NCI-H2081 treated with DMSO at 0.1 percent for 48 hours (cell line): Measurements from ENCODE around the gene SETD2.

Experiments
- DNase-seq: peaks from one replicate; lab custom pipeline; 2025; lab: John Stamatoyannopoulos, UW

Gene SETD2

DNA sequence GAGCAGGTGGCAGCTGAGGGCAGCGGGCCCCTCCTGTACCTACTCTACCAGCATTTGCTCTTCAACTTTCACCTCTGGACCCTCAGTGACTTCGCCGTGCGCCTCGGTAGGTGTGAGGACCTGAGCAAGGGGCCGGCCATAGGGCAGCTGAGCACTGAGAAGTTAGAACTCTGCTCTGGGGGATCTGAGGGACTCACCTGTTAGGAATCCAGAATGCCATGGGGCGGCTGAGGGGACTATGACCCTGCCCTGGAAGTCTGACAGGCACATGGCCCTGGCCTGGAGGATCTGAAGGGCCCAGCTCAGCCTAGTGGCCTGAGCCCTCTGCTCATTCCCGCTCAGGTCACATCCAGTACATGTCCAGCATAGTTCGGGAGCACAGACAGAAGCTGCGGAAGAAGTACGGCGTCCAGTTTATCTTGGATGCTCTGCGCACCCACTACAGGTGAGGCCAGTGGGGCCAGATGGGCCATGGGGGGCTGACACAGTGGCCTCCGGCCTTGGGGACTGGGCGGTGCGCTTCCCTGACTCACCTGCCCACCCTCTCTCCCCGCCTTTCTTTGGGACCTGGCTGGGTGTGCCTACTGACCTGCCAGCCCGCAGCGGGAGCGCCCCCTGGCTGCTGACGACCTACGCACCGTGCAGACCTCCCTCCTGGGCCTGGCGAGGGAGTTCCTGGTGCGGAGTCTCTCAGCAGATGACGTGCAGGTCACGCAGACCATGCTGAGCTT is 165.6 kb downstream of the SETD2 start:
- no peak for DNase-seq

DNA sequence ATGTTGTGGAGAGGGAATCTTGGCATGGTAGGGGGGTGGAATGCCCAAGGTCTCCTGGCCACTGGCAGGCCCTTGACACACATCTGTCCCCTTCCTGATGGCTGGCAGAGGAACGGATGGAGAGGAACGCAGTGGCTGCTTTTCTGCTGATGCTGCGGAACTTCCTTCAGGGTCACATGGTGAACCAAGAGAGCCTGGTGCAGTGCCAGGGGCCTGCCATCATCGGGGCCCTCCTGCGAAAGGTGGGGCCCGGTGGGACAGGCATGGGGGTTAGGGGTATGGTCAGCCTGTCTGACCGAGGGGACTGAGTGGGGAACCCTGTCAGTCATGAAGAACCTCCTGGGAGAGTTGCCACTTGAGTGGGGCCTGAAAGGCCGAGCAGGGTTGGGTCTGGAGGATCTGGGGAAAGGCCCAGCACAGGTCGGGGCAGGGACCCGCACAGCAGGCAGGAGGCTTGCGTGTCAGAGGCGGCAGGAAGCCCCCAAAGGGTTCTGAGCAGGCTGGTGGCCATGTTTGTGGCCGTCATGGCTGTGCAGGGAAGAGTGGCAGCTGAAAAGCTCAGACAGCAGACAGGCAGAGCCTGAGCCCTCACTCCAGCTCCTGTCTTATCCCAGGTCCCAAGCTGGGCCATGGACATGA is 166.3 kb downstream of the SETD2 start:
- DNase-seq, result no peak

GRCh38 chr3:46996689-46997452 is 167.0 kb downstream of the SETD2 start:
- DNase-seq, result no peak

- DNase-seq, result no peak
Observed at GRCh38 chr3:46995901-46996562, 167.9 kb downstream of the SETD2 start.

- no peak for DNase-seq
Observed at GRCh38 chr3:46994801-46995731, 168.8 kb downstream of the SETD2 start.

DNA sequence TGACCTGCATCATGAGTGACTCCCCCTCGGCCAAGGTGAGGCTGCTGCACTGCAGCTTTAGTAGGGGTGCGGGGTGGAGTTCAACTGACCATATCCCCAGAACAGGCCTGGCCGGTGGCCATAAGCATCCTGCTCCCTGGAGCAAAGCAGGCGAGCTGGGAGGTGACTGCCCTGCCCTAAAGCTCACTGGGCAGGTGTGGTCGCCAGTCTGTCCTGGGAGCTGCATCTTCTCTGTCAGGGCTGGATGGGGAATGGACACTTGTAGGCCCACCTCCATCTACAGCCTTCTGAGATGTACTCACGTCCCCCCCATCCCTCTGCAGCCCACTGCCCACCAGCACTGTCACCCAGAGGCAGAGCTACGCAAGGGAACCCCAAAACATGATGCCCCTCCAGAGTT is 169.9 kb downstream of the SETD2 start:
- no peak for DNase-seq

DNA sequence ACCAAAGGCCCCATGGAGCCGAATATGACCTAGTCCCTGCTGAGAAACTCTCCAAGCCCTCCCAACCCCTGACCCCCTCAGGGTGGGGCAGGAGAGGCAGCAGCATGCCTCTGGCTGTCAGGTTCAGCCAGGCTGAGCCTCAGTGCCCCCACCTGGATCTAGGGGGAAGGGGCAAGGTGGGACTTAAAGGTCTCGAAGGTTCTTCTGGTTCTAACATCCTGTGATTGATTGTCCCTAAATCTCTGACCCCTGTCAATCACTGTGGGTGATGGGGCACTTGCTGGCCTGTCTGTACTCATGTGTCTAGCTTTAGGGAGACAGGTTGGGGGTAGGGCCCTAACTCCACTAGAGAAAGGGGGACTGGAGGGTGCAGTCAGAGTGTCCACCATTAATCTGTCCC is 170.6 kb downstream of the SETD2 start:
- no peak for DNase-seq

- no peak for DNase-seq
Observed at GRCh38 chr3:46992231-46992630, 171.7 kb downstream of the SETD2 start.

DNA sequence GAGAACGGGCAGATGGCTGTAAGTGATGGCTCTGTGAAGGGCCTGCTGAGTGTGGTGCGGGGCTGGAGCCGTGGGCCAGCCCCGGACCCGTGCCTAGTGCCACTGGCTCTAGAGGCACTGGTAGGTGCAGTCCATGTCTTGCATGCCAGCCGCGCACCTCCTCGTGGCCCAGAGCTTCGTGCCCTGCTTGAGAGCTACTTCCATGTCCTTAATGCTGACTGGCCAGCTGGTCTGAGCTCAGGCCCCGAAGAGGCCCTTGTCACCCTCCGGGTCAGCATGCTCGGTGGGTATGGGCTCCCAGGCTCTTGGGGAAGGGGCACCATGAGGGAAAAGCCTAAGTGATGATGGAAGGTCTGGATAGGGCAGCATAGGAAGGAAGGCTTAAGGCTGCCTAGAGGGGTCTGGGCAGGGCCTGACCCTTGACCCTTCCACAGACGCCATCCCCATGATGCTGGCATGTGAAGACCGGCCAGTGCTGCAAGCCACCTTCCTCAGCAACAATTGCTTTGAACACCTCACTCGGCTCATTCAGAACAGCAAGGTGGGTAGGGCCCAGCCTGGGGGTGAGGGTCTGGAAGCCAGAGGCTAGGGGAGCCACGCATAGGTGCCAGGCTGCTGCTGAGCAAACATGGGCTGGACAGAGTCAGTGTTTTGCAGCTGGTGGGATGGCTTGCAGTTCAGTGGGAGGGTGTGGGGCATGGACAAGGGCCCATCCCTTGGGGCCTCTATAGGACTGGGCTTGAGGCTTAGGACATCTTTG is 172.3 kb downstream of the SETD2 start:
- no peak for DNase-seq

- no peak for DNase-seq
Observed at GRCh38 chr3:46990573-46991374, 173.1 kb downstream of the SETD2 start.

DNA sequence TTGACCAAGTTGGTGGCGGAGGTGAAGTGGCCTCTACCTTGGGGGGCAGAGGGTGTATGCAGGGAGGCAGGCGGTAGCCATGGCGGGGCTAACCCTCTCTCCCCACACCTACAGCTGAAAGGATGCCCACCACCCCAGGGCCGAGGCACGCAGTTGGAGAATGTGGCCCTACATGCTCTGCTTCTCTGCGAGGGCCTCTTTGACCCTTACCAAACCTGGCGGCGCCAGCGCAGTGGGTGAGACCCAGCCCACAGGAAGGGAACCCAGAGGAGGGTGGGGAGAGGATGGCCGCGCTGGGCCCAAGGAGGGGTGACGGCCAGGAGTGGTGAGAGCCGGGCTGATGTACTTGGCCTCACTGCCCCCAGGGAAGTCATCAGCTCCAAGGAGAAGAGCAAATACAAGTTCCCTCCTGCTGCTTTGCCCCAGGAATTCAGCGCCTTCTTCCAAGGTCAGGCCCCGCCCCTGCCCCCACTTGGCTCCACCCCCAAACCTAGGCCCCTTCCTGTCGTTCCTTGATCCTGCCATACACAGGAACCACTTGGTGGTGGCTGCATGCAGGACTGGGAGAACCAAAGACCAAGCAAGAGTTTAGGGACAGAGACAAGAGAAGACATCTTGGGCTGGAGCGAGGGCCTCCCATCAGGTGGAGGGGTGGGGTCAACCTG is 174.6 kb downstream of the SETD2 start:
- DNase-seq, result no peak

- DNase-seq, result no peak
Observed at GRCh38 chr3:46988616-46989015, 175.3 kb downstream of the SETD2 start.

- no peak for DNase-seq
Observed at GRCh38 chr3:46987743-46988401, 176.0 kb downstream of the SETD2 start.

DNA sequence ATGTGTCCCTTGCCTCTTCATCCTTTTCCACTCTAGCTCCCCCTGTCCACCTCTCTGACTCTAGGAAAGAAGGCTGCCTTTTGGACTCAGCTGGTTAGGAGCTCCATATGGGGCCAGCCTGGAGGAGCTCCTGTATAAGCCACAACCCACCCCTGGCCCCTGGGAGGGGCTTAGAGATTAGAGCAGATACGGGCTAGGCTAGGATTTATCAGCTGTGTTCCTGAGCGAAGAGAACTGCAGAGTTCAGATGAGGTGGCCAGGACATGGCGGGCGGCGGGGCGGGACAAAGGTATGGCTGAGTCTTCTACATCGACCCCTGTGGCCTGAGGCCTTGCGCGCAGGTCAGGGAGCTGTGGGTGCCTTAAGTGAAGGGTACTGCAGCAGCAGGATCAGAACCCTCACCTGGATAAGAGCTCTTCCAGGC is 176.6 kb downstream of the SETD2 start:
- DNase-seq, result no peak

DNA sequence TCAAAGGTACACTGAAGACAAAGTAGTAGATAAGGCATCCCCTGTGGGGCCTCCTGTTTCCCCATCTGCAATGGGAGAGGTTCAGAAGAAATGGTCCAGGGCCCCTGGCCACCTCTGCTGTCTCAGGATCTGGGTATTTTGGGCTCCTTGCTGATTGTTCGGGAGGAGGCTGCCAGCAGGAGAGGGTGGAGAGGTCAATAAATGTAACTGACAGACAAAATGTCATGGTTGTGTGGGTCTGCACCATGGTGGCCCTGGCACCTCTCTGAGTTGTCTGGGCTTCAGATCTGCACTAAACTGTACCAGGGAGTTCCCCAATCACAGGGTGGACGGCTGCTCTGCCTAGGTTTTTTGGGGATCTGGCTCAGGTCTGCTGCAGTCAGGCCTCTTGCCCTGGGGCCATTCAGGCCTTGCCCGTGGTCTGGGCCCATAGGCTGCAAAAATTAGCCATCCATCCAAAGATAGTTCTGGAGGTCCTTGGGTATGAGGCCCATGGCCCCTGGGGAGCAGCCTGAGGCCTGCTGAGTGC is 177.1 kb downstream of the SETD2 start:
- DNase-seq, result no peak

DNA sequence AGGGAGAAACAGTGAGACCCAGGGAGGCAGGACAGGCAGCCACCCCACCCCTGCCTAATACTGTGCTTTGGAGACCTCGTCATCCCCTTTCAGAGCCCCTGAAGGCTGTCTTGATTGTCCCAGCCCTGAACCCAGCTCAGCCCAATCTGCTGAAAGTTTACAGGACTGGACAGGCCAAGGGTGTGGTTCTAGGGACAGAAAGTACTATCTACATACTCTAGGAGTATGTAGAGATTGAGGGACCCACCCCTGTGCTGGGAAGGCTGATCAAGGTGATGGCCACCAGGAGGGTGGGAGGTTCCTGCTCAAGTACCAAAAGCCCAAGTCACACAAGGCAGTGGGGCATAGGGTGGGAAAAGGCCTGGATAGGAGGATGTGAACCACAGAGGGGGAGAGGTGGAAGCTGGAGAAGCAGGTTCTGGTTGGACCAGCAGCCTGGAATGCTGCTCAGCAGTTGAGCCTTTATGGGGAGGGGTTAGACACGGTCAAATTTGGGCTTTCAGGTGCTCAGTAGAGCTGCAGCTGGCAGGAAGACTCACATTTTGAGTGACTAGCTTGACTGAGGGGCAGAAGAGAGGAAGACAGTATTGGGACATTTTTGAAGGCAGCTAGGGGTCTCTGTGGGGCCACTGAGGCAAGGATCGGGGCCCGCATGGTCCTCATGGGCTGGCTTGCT is 177.7 kb downstream of the SETD2 start:
- DNase-seq, result no peak

DNA sequence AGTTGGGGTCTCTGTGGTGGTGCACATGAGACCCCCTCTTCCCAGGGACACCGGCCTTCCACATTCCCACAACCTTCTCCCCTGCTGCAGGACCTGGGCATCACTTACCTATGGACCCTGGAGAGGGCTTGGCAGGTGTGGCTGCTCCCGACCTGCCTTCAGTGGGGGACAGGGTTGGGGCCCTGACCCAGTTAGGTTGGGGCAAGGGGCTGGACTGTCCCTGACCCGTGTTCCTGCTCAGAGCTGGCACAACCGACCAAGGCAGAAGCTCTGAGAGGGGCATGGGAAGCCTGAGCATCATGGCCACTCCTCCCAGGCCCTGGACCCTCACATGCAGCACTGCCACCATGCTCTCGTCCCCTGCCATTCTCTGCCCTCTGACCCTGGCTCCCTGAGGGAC is 178.3 kb downstream of the SETD2 start:
- DNase-seq, result no peak
